PC-9 (cell line): ENCODE results near the gene SFMBT2. TPM values are rescaled to one million over a fixed set of nuclear protein-coding genes. Genes with fewer than 3 reads are reported as not detected.

ENCODE experiments used
- BruUV-seq: library from RNA; stranded (reverse); fragments of 400-500 nt; replicated peaks from 2 replicates; lab custom pipeline; 2021; lab: Mats Ljungman, UMichigan
- CTCF ChIA-PET: fragments of 300-600 bp; sonication (Branson Sonifier 250); formaldehyde crosslinking; loops from one replicate; lab custom pipeline; 2022; ENCODE audit warnings: antibody characterized with exemption; lab: Charles Lee
- POLR2A ChIA-PET: fragments of 300-600 bp; sonication (Branson Sonifier 250); formaldehyde crosslinking; loops from one replicate; lab custom pipeline; 2022; ENCODE audit warnings: antibody characterized with exemption; ENCODE audit not compliant: unreplicated experiment; lab: Charles Lee
- DNase-seq, 2 experiments: peaks; one replicate each; pipeline versions ENCODE4 v3.0.0 to v3.0.0-alpha.2; 2015 to 2022; ENCODE audit warnings: mixed read lengths in 1 of 2
- H2AFZ ChIP-seq: fragments of 200-600 bp; sonication (generic); 2 replicates; pipeline ENCODE4 v1.8.1; 2017; ENCODE audit warnings: antibody characterized with exemption
- H3F3A ChIP-seq: fragments of 200-600 bp; sonication (generic); 2 replicates; pipeline ENCODE4 v1.8.1; 2017; ENCODE audit warnings: antibody characterized with exemption, mild to moderate bottlenecking, low read depth; ENCODE audit not compliant: insufficient read depth
- H3K27ac ChIP-seq: fragments of 200-600 bp; sonication (generic); 2 replicates; pipeline ENCODE4 v1.6.1; 2016; ENCODE audit warnings: mixed run types
- H3K27me3 ChIP-seq: fragments of 200-600 bp; sonication (generic); 2 replicates; pipeline ENCODE4 v1.6.1; 2016; ENCODE audit warnings: low read depth, mixed run types; ENCODE audit not compliant: insufficient read depth
- H3K36me3 ChIP-seq: fragments of 200-600 bp; sonication (generic); 2 replicates; pipeline ENCODE4 v1.6.1; 2016; ENCODE audit warnings: low read depth, mixed run types
- H3K4me1 ChIP-seq: fragments of 200-600 bp; sonication (generic); replicated peaks from 2 replicates; pipeline ENCODE4 v1.6.1; 2016; ENCODE audit warnings: mixed run types; ENCODE audit not compliant: insufficient read depth
- H3K4me2 ChIP-seq: fragments of 200-600 bp; sonication (generic); 2 replicates; pipeline ENCODE4 v1.6.1; 2017; ENCODE audit warnings: mixed run types
- H3K4me3 ChIP-seq: fragments of 200-600 bp; sonication (generic); 2 replicates; pipeline ENCODE4 v1.6.1; 2016; ENCODE audit warnings: mixed run types
- H3K79me2 ChIP-seq: fragments of 200-600 bp; sonication (generic); 2 replicates; pipeline ENCODE4 v1.6.1; 2017; ENCODE audit warnings: low read depth, mixed run types
- H3K9me2 ChIP-seq: fragments of 200-600 bp; sonication (generic); 2 replicates; pipeline ENCODE4 v1.8.1; 2017; ENCODE audit warnings: mild to moderate bottlenecking; ENCODE audit not compliant: insufficient read depth
- H3K9me3 ChIP-seq: fragments of 200-600 bp; sonication (generic); 2 replicates; pipeline ENCODE4 v1.8.1; 2016; ENCODE audit warnings: low read depth; ENCODE audit not compliant: insufficient read depth
- H4K20me1 ChIP-seq: fragments of 200-600 bp; sonication (generic); 2 replicates; pipeline ENCODE4 v1.8.1; 2017; ENCODE audit not compliant: insufficient read depth
- EZH2 ChIP-seq: fragments of 200-600 bp; sonication (generic); IDR thresholded peaks from 2 replicates; pipeline ENCODE4 v1.8.0; 2017; ENCODE audit warnings: antibody characterized with exemption, low read depth
- intact Hi-C: fragments of 100-400 bp; cut with micrococcal nuclease; formaldehyde crosslinking; loops from one replicate; pipeline ENCODE4 v1.10.0; 2022; ENCODE audit not compliant: unreplicated experiment
- total RNA-seq: library from RNA; stranded (reverse); gene quantifications from 2 replicates; pipeline ENCODE4 v1.2.3, GENCODE V29; 2021
- TF ChIP-seq, protein P1 (sequence below): fragments of 200-600 bp; sonication (generic); conservative IDR thresholded peaks from 2 replicates; pipeline ENCODE4 v1.6.1; 2017; ENCODE audit warnings: mixed run types, antibody characterized with exemption, mild to moderate bottlenecking, moderate library complexity

SFMBT2 gene
- total RNA-seq, 1 experiment from 2014 or later: 0.07 TPM

DNA sequence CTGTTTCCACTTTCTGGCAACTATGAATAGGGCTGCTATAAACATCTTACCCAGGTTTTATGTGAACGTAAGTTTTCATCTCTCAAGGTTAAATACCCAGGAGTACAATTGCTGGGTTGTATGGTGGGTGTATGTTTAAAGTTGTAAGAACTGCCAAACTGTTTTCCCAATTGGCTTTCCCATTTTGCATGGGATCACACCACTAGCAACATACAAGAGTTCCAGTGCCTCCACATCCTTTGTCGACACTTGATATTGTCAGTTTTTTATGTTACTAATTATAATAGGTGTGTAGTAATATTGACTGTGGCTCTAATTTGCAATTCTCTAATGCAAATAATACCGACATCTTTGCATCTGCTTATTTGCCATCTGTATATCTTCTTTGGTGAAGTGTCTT is 82.9 kb downstream of the SFMBT2 start:
- ChIA-PET POLR2A (no interaction called here), CTCF (no interaction called here)
- Histone ChIP-seq H3K4me2 (no peak overlapping the region), H3K4me3 (no peak overlapping the region), H3F3A (no peaks in the 10 kb centered on the region), H3K9me3 (no peaks in the 10 kb centered on the region), H3K36me3 (no peaks in the 10 kb centered on the region), H3K27me3 (peaks cover 27% of the 10 kb centered on the region), H4K20me1 (no peaks in the 10 kb centered on the region), H3K9me2 (no peaks in the 10 kb centered on the region), H3K4me1 (no peaks in the 10 kb centered on the region), H3K79me2 (no peaks in the 10 kb centered on the region), H3K27ac (no peak overlapping the region), H2AFZ (no peak overlapping the region)
- TF ChIP-seq, protein P1, sequence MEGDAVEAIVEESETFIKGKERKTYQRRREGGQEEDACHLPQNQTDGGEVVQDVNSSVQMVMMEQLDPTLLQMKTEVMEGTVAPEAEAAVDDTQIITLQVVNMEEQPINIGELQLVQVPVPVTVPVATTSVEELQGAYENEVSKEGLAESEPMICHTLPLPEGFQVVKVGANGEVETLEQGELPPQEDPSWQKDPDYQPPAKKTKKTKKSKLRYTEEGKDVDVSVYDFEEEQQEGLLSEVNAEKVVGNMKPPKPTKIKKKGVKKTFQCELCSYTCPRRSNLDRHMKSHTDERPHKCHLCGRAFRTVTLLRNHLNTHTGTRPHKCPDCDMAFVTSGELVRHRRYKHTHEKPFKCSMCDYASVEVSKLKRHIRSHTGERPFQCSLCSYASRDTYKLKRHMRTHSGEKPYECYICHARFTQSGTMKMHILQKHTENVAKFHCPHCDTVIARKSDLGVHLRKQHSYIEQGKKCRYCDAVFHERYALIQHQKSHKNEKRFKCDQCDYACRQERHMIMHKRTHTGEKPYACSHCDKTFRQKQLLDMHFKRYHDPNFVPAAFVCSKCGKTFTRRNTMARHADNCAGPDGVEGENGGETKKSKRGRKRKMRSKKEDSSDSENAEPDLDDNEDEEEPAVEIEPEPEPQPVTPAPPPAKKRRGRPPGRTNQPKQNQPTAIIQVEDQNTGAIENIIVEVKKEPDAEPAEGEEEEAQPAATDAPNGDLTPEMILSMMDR: no peak
- TF ChIP-seq EZH2: no peak
- intact Hi-C loops: no loop called here
- DNase-seq: no peak
- BruUV-seq: no TSS peak

DNA sequence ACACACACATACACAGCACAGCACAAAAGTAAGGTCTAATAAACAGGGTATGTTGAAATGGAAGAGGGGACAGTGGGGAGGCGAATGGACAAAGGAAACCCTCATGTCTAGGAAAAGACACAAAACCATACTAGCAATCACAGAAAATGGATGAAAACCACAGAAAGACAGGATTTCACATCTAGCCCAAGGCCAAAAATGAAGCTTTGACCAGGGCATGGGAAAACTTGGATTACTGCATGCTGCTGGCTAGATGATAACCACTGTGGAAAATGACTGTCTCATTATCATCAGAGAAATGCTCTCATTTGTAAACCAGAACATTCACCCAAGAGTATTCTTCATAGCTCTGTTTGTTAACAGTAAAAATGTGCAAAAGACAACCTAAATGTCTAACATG is 88.2 kb downstream of the SFMBT2 start:
- TF ChIP-seq EZH2: no peak
- TF ChIP-seq, protein P1: no peak
- Histone ChIP-seq H3K27me3 (0 out of 2 replicates have a peak, but pooled peaks cover under 1% of the 10 kb centered on the region), H3K4me1 (no peaks in the 10 kb centered on the region), H4K20me1 (no peaks in the 10 kb centered on the region), H3K36me3 (no peaks in the 10 kb centered on the region), H3F3A (no peaks in the 10 kb centered on the region), H3K9me2 (no peaks in the 10 kb centered on the region), H3K27ac (no peak overlapping the region), H2AFZ (no peak overlapping the region), H3K79me2 (no peaks in the 10 kb centered on the region), H3K4me3 (no peak overlapping the region), H3K9me3 (no peaks in the 10 kb centered on the region), H3K4me2 (no peak overlapping the region)
- BruUV-seq: no TSS peak
- intact Hi-C loops: no loop called here
- POLR2A ChIA-PET: no interaction called here
- CTCF ChIA-PET: no interaction called here
- DNase-seq: no peak

DNA sequence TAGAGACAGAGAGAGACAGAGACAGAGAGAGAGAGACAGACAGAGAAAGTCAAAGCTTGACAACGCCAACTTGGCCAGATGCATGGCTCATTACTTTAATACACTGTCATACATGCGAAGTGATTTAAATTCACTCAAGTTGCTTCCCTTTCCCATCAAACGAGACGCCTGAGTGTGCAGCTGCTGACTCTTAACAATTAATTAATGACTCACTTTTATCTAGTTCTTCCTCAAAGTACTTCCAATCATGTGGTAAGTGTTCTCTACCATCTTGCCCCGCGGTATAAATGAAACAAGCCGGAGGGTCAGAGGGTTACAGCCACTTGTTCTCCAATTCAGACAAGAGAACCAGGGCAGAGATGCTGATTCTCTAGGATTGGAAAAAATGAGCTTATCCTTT is 90.8 kb downstream of the SFMBT2 start:
- TF ChIP-seq, protein P1: no peak
- TF ChIP-seq EZH2: no peak
- H3K4me3 ChIP-seq: no peak overlapping the region
- H3K9me2 ChIP-seq: no peaks in the 10 kb centered on the region
- H4K20me1 ChIP-seq: no peaks in the 10 kb centered on the region
- no peaks in the 10 kb centered on the region for H3K36me3 ChIP-seq
- H3F3A ChIP-seq: no peaks in the 10 kb centered on the region
- no TSS peak for BruUV-seq
- POLR2A ChIA-PET: no interaction called here
- DNase-seq: no peak
- CTCF ChIA-PET: no interaction called here
- H3K79me2 ChIP-seq: no peaks in the 10 kb centered on the region
- H3K27me3 ChIP-seq: no peaks in the 10 kb centered on the region
- H3K9me3 ChIP-seq: no peaks in the 10 kb centered on the region
- intact Hi-C loops: no loop called here
- no peak overlapping the region for H2AFZ ChIP-seq
- no peak overlapping the region for H3K4me2 ChIP-seq
- H3K27ac ChIP-seq: no peak overlapping the region
- no peaks in the 10 kb centered on the region for H3K4me1 ChIP-seq
